ENCODE measurements around the gene GLIPR1L2. TPM values are rescaled to one million over a fixed set of nuclear protein-coding genes. Genes with fewer than 3 reads are reported as not detected.
"Not testable (repeated sequence)": the region's sequence is repeated elsewhere in the genome, so short reads cannot be mapped to it uniquely, and the experiment has no call there.

GLIPR1L2 gene
- total and polyA plus RNA-seq, 2 of the 8 experiments (the other 6 are each of a cell fraction or from before 2014, with no cell fraction given), result 0.09 TPM; not detected in 1

- TF ChIP-seq USF2 (IDR thresholded peaks at IDR 0.05; ENCODE audit: low read length) (no peak), RFX5 (IDR thresholded peaks at IDR 0.05; ENCODE audit: borderline replicate concordance, low read depth, low read length) (no peak), BCL11A (IDR thresholded peaks at IDR 0.05; ENCODE audit: low read depth in 2 of 2, low read length in 2 of 2) (no peak)
These were observed 49.0 kb downstream of the GLIPR1L2 start (continued) for GRCh38 chr12:75439930-75440329.

- H4K5ac ChIP-seq (ENCODE audit: insufficient read length, low read depth, low read length); H2BK120ac ChIP-seq (replicated peaks; ENCODE audit: low read depth, low read length); H2AK5ac ChIP-seq (ENCODE audit: low read depth, low read length); H3K9me3 ChIP-seq (ENCODE audit: insufficient read depth in 2 of 2, low read depth in 1 of 2, low read length in 1 of 2); H4K20me1 ChIP-seq (replicated peaks in 1 of 2; ENCODE audit: control insufficient read depth in 1 of 2, insufficient read depth in 2 of 2, low read length in 2 of 2); H2BK20ac ChIP-seq (ENCODE audit: low read length); H3K23me2 ChIP-seq (ENCODE audit: low read depth, low read length); H3K4me2 ChIP-seq (ENCODE audit: insufficient read depth in 1 of 2, low read depth in 2 of 2, low read length in 2 of 2); H2BK15ac ChIP-seq (ENCODE audit: low read length); H4K91ac ChIP-seq (replicated peaks; ENCODE audit: insufficient read length, low read length); H3K18ac ChIP-seq (ENCODE audit: extremely low read depth, low read length); H3K79me2 ChIP-seq (ENCODE audit: control insufficient read depth in 1 of 2, insufficient read depth in 2 of 2, low read length in 2 of 2); H3K56ac ChIP-seq (replicated peaks; ENCODE audit: insufficient read length, low read depth, low read length); DNase-seq (ENCODE audit: low read depth in 1 of 2, low spot score in 2 of 2); H2AFZ ChIP-seq (ENCODE audit: low read length); H3K14ac ChIP-seq (ENCODE audit: insufficient read length); POLR2A ChIA-PET (ENCODE audit: partially characterized antibody); H3K4me1 ChIP-seq (replicated peaks in 1 of 4; ENCODE audit: control insufficient read depth in 3 of 4, insufficient read depth in 4 of 4, low read length in 3 of 4); H3K27ac ChIP-seq (ENCODE audit: low read depth, low read length); H3K4me3 ChIP-seq (ENCODE audit: extremely low read depth in 1 of 4, insufficient read depth in 2 of 4, low read depth in 3 of 4, low read length in 4 of 4); H3K79me1 ChIP-seq (ENCODE audit: low read depth, low read length); H3K27me3 ChIP-seq (replicated peaks in 1 of 4; ENCODE audit: control insufficient read depth in 3 of 4, extremely low read depth in 1 of 4, insufficient read depth in 3 of 4, low read length in 3 of 4); H3K36me3 ChIP-seq (ENCODE audit: control insufficient read depth in 2 of 4, insufficient read depth in 4 of 4, low read length in 3 of 4); H2BK5ac ChIP-seq (ENCODE audit: low read depth, low read length); H2BK12ac ChIP-seq (ENCODE audit: low read depth, low read length); H3K23ac ChIP-seq (ENCODE audit: insufficient read length); H3K4ac ChIP-seq (replicated peaks; ENCODE audit: insufficient read length, low read depth, low read length); H4K8ac ChIP-seq (ENCODE audit: extremely low read depth, insufficient read depth, low read length); FAIRE-seq; H3K9ac ChIP-seq (replicated peaks in 1 of 4; ENCODE audit: extremely low read depth in 1 of 4, low read depth in 3 of 4, low read length in 3 of 4): not testable (repeated sequence)
- 88% methylated on average over 4 of the region's 4 CpGs; no CpG with 5 or more reads in 1 of the 2 experiments for WGBS, 2 experiments (ENCODE audit: extremely low coverage in 1 of 2, insufficient coverage in 1 of 2, insufficient read length in 1 of 2, insufficient replicate concordance in 2 of 2, low coverage in 1 of 2, low lambda C conversion rate in 2 of 2, missing lambda C conversion rate in 1 of 2)
- CTCF ChIA-PET (ENCODE audit: partially characterized antibody), result interaction anchor here (0.8 to 1.0 kb wide), 2 partner anchors 32 to 33 kb away, joined by 3 read pairs; no protein-coding TSS in a partner anchor
These were observed 51.0 kb downstream of the GLIPR1L2 start for GRCh38 chr12:75441687-75442449.

Data from H1 (cell line).